Suppressor macrophage treated with lipopolysaccharide for 4 hours (primary cell): Measurements from ENCODE around the gene KCTD4.

Source experiments
- DNase-seq: peaks from one replicate; pipeline ENCODE4 v3.0.0-alpha.2; 2020

Gene KCTD4

DNA sequence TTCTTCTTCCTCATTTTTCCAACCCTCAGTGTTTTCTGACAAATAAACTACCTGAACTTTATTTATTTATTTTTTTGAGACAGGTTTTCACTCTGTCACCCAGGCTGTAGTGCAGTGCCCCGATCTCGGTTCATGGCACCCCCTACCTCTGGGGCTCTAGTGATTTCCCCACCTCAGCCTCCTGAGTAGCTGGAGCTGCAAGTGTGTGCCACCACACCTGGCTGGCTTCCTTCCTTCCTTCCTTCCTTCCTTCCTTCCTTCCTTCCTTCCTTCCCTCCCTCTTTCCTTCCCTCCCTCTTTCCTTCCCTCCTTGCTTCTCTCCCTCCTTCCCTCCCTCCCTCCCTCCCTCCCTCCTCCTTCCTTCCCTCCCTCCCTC, 32.3 kb downstream of the KCTD4 start:
- DNase-seq, result no peak

DNA sequence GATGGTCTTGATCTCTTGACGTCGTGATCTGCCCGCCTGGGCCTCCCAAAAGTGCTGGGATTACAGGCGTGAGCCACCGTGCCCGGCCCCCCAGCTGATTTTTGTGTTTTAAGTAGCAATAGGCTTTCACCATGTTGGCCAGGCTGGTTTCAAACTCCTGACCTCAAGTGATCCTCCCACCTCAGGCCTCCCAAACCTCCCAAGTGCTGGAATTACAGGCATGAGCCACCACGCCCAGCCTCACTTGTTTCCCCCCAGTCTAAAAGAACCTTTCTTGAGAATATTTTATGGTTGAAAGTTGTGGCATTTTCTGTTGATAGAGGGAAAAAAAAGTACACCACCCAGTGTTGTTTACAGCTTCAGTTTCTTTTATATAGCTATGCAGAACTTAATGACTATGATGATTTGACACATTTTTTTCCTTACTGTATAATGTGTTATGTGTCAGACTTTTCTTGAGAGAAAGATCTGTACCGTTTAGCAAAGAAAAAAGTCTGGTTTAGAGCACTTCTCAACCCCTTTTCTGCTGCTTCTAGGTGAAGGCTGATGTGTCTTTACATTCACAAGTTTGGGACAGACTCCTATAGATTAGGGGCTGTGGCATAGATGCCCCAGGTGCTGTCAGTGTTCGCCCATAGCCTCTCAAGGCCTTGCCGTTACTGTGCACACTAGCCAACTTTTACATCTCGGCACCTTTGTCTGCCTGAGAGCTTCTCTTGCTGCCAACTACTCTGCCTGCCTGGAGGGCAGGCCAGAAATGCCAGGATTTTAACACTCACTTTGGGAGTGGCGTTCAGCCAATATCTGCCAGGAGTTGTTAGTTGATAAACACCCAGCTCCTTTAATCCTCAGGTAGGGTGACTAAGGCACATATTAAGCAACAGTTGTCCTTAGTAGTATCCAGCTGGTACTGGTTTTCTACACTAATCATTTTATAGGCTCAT, 33.0 kb downstream of the KCTD4 start:
- DNase-seq, result no peak

DNA sequence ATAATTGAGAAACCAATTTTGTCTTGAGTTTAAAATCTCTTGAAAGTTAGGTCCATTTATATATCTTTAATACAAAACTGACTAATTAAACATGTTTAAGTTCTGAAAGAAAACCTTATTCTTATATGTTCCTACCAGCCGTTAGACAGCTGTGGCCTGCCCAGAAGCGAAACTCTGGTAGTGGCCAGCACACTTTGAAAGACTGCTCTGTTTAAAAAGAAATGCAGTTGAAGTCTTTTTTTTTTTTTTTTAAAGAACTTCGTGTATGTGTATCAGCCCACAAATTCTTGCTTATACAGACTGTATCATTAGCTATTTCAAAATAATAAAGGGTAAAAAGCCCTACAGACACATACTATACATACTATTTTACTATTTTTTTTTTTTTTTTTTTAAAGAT, 34.0 kb downstream of the KCTD4 start:
- no peak for DNase-seq

DNA sequence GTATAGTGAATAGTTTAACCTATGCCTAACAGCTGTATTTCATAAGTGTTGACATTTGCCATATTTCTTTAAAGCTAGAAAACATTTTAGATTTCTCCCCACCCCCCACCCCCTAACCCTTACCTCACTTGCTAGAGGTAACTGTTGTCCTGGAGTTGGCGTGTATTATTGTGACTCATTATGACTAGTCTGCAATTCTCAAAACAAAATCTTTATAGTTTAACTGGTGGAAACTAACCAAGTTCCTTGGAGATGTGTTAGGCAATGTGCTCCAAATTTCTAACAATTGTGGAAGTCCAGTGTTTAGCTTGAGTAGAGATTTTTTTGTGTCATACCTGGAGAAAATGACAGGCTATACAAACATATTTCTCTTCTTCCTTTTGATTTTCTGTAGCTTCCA, 38.0 kb downstream of the KCTD4 start:
- DNase-seq, result peak; percentile 2

DNA sequence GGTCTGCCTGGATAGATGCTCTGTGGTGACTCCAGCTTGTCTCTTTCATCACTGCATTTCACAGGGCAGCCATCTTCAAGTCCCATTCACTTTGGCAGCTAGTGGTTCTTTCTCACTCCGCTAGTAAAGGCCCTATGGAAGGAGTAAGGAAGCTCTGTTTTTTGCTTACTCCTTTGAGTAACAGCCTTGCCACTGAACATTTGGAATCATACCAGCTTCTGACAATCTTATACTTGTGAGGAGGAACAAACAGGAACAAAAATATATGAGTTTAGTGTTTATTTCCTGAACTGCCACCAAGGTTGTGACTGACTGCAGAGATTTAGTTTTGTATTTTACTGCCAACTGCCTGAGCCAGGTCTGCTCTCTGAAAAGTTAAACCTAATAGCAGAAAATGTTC, 38.7 kb downstream of the KCTD4 start:
- DNase-seq, result no peak

DNA sequence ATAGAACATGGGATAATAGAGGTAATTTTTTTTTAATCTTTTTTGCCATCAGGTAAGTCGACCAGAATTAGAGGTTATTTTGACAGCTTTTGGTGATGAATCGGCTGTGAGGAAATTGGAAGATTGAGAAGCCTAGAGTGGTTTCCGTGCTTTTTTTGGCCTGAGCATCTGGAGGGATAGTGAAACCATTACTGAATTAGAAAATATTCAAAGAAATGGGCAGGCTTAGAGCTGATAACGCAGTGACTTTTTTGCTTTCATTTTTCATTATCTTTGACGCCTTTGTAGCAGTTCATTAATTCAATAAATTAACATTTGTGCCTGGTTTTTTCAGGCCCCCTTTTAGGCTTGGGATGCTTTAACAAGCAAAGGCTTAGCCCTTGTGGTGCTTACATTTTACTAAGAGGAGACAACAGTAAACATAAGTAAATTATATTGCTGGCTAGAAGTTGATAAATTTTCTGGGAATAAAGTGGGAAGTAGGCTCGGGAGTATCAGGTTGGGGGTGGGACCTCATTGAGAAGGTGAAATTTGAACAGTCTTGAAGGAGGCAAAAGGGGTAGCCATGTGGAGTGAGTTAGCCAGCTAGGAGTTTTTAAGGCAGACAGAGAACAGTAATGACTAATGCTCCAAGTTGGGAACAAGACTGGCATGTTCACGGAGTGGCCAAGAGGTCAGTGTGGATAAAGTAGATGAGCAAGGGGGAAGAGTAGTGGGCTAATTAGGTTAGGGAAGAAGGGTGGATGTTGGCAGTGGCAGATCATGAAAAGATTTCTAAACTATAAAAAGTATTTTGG, 44.1 kb downstream of the KCTD4 start:
- no peak for DNase-seq

DNA sequence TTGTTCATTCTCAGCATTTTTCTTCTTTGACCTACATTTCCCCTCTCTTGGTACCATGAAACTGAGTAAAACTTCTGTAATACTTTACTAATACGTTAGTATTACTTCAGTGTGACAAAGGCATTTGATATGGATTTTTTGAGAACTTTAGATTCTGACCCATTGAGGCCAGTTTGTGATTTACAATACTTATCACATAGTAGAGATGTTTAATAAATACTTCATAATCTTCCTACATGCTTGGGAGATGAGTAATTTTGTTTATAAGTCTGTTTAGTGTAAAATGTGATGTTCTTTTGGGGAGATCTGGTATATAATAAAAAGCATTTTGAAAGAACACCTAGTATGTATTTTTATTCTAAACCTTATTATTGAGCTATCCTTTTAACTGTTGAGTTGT, 50.9 kb downstream of the KCTD4 start:
- DNase-seq, result no peak

DNA sequence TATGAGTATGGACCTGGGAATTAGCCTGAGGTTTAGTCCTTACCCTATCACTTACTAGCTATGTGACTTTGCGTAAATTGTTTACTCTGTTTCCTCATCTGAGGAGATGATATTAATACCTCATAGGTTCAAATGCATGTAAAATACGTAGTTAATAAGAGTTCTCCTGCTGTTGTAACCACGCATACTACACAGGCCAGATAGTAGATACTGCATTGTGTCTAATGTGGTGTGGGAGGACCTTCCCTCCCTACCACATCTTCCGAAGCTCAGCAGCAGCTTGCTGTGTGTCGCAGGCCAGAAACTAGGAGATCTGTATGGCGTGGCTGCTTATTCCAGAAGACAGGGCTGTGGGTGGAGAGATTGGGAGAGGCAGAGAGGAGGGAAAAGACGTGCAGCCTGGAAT, 57.5 kb downstream of the KCTD4 start:
- DNase-seq, result no peak
